NCI-H1105 treated with DMSO at 0.1 percent for 48 hours (cell line): Measurements from ENCODE around the gene B3GALT5.

Experiments
- DNase-seq: peaks from one replicate; lab custom pipeline; 2025; lab: John Stamatoyannopoulos, UW

Gene B3GALT5

GRCh38 chr21:39696196-39696595 lies 83.5 kb downstream of the B3GALT5 start:
- DNase-seq: no peak

GRCh38 chr21:39696618-39697017 lies 83.9 kb downstream of the B3GALT5 start:
- DNase-seq: peak; percentile 53

DNA sequence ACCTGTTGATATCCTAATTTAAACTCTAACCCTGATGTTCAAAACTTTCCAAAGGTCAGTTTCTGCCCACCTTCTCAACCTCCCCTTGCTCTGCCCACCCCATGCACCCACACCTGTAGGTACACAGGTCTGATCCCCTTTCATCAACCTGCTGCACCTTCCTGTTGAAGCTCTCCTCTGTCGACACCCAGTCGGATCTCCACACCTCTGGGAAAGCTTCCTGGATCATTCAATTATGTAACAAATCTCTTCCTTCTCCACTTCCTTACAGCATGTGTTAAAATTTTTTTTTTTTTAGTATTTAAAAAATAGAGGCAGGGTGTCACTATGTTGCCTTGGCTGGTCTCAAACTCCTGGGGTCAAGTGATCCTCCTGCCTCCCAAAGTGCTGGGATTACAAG lies 87.6 kb downstream of the B3GALT5 start:
- DNase-seq: no peak

GRCh38 chr21:39703578-39703977 lies 90.8 kb downstream of the B3GALT5 start:
- DNase-seq: no peak

- DNase-seq: no peak
Observed at GRCh38 chr21:39705849-39706248, 93.1 kb downstream of the B3GALT5 start.

- DNase-seq: no peak
Observed at GRCh38 chr21:39707316-39707715, 94.6 kb downstream of the B3GALT5 start.

DNA sequence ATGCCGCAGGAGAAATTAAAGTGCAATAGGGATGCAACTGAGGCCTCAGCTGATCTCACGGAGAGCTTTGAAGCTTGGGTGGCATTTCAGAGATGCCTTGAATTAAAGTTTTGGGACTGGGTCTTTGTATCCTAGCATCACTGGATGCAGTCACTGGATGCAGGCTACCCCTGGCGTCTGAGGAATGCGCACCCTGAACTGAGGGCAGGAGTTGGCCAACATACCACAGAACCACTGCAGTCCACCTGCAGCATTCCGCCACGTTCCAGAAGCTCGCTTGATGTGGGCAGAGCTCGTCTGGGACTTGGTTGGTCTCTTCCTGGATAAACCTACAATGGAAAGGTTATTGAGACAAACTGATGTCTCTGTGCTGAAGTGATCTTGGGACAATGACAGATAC lies 98.1 kb downstream of the B3GALT5 start:
- no peak for DNase-seq

DNA sequence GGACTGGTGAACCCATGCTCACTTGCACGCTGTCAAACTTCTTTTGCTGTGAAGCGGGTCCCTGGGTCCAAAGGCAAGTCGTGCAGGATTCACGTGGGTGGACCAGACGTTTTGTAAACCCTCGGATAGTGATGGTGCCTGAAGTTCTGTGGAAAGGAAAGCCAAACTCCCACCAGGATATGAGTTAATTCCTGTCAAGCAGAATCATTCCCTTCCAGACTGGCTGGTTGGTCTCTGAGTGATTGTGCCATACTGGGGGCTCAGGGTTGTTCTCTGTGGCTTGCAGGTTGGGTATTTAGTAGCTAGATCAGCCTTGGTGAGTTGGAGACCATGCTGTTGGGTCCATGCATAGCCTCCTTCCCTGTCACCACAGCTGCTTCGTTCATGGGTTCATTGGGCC lies 99.5 kb downstream of the B3GALT5 start:
- no peak for DNase-seq

GRCh38 chr21:39712976-39713375 lies 100.2 kb downstream of the B3GALT5 start:
- DNase-seq: peak; percentile 10

GRCh38 chr21:39713905-39714304 lies 101.2 kb downstream of the B3GALT5 start:
- no peak for DNase-seq

- DNase-seq: no peak
Observed at GRCh38 chr21:39714331-39714730, 101.6 kb downstream of the B3GALT5 start.

DNA sequence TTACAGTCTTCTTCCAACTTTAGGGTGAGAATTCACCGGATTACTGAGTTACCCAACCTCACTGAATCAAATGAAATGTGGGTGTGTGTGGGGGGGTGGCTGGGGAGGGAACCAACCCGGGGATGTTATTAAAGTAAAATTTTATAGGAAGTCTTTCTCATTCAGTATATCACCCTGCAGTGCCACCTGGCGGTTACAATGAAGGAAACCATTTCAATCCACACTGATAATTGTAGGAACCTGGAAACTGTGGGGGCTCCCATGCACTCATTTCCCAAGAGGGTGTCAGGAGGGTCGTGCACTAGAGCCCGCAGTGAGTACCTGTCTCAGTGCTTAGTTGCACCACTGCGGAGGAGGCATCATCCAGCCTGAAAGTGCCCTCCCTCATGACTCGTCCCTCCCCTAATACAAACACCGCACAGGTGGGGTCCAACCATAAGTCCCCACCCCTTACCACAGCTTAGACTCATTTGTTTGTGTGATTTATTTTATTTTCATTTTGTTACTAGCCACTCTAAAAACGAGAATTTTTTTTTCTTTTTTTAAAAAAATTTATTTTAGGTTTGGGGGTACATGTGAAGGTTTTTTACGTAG lies 103.2 kb downstream of the B3GALT5 start:
- peak; percentile 51 for DNase-seq

GRCh38 chr21:39720126-39720778 lies 107.5 kb downstream of the B3GALT5 start:
- no peak for DNase-seq

DNA sequence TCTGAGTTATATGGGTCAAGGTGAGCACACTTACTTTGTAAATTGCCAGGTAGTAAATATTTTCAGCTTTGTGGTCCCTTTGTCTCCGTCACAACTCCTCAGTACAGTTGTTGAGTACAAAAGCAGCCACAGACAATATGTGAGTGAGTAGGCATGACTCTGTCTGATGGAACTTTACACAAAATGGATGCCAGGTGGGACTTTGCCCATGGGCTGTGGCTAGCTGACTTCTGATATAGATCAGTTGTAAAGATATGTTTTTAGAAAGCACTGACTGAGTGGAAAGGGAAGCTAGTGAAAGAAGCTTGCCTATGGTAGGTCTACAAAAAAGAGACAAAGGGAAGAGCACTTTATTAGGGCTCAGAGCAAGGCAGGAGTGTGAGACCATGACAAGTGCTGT lies 109.1 kb downstream of the B3GALT5 start:
- no peak for DNase-seq
